ENCODE results near the gene SOHLH2. TPM values are rescaled to one million over a fixed set of nuclear protein-coding genes. Genes with fewer than 3 reads are reported as not detected.

The SOHLH2 gene
- polyA plus RNA-seq, 1 donor from 2014 or later = not detected

DNA sequence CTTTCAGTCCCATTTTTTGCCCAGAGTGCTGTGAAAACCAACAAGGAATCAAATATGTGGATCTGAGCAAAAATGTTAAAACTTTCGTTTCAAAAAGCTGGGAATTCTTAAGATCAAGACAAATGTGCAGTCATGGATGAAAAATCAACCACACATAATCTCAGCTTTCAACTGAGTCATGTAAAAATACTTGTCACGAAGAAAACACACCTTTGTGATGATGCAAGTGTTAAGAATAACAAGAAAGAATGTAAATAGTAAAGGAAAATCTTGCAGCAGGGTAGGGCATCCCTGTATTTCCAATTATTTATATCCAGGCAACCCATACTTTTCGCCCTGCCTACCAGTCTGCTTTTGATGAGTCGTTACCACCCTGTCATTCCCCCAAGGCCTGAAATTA lies 55.7 kb downstream of the SOHLH2 start:
- H3K4me1 Mint-ChIP-seq = peaks cover 0 to 2% (median 0%) of the 10 kb centered on the region in 3 donors
- H3K36me3 Mint-ChIP-seq = no peaks in the 10 kb centered on the region
- H3K27ac Mint-ChIP-seq = peak overlapping the region in 1 of 3 donors; percentile 19
- H3K27me3 Mint-ChIP-seq = peaks cover 1% of the 10 kb centered on the region
- peaks cover 4 to 17% (median 5%) of the 10 kb centered on the region in 3 donors for H3K9me3 Mint-ChIP-seq
- H3K4me3 Mint-ChIP-seq = no peak overlapping the region

DNA sequence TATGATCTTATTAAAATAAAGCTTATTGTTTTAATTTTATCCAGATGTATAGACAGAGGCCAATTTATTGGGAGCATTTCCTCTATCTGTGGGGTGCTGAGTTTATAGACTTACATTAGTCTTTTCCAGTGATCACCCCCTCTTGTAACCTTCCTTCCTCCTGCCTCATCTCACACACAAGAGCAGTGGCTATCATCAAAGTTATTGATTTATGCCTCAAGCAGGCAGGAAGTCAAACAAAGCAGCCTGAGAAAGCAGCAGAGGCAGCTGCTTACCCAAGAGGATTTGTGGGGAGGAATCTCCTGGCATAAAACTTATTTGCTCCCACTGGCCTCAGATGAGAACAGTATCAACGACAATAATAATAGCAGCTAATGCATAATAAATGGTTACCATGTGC lies 56.9 kb downstream of the SOHLH2 start:
- no peak overlapping the region for H3K27ac Mint-ChIP-seq
- no peaks in the 10 kb centered on the region for H3K36me3 Mint-ChIP-seq
- peaks cover 1% of the 10 kb centered on the region for H3K27me3 Mint-ChIP-seq
- peaks cover 4 to 17% (median 7%) of the 10 kb centered on the region in 3 donors for H3K9me3 Mint-ChIP-seq
- no peak overlapping the region for H3K4me3 Mint-ChIP-seq
- peaks cover 0 to 2% (median 0%) of the 10 kb centered on the region in 3 donors for H3K4me1 Mint-ChIP-seq

DNA sequence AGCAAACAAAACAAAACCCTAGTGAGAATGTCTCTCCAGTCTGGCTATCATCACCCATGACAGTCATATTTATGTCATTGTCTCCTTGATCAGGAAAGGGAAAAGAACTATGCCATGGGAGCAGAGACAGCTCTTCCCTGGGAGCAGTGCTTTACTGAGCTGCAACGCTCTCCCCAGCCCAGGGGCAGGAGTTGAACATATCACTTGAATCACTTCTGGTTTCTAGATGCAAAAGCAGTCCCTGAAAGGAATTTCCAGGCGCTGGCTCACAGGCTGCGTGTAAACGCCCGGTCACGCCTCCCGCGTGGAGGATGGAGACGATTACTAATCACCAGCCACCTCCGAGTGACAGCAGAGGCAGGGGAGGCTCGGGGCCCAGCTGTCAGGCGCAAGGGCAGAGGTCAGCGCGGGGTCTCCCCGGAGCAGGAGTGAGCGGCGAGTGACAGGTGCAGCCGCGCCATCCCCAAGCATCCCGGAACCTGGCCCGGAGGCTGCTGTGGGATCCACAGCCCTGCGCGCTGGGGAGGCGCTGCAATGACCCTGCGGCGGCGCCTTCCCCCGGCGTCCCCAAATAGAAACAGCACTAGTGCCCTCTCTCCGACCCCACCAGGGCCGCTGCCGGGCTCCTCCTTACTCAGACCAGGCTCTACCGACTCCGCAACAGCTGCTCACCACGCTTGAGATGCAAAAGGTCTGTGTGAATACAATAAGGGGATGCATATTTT lies 59.6 kb downstream of the SOHLH2 start:
- Mint-ChIP-seq H3K27me3 (peaks cover 1% of the 10 kb centered on the region), H3K4me3 (no peak overlapping the region), H3K4me1 (no peaks in the 10 kb centered on the region), H3K36me3 (no peaks in the 10 kb centered on the region), H3K27ac (no peak overlapping the region), H3K9me3 (peaks cover 2 to 11% (median 9%) of the 10 kb centered on the region in 3 donors)

DNA sequence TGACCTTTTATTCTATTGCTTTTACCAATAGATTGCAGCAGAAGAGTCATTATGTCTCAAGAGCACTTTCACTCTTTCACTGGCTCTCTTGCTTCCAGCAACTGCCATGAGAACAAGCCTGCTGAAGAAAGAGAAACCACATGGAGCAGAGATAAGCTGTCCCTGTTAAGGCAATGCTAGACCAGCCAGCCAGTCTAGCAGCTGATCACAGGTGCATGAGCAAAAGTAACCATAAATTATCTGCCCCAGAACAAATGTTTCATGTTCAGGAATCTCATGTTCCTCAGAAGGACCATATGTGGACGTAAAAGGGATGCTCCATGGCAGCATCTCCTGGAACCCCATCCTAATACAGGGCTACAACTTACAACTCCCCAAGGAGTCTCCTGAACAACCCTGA lies 62.8 kb downstream of the SOHLH2 start:
- H3K27me3 Mint-ChIP-seq = peaks cover 1% of the 10 kb centered on the region
- H3K27ac Mint-ChIP-seq = no peak overlapping the region
- no peak overlapping the region for H3K4me3 Mint-ChIP-seq
- peaks cover 6 to 14% (median 12%) of the 10 kb centered on the region in 3 donors for H3K9me3 Mint-ChIP-seq
- H3K36me3 Mint-ChIP-seq = no peaks in the 10 kb centered on the region
- no peaks in the 10 kb centered on the region for H3K4me1 Mint-ChIP-seq

DNA sequence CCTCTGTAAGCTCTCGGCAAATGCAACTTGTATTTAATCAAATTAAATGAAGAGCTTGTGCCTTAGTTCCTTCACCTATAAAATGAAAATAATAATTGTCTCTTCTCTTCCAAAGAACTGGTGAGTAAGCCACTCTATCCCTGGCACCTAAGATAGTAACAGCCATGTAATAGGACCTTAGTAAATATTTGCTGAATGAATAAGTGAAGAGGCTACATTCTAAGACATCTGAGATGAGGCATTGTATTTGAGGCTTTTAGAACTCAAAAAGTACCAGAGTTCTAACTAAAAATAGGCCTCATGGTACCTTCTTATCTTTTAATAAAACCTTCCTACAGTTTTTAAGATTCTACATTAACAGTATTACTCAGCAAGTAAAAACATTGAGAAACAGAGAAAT lies 65.9 kb downstream of the SOHLH2 start:
- H3K4me3 Mint-ChIP-seq = no peak overlapping the region
- peaks cover 4 to 11% (median 11%) of the 10 kb centered on the region in 3 donors for H3K9me3 Mint-ChIP-seq
- no peaks in the 10 kb centered on the region for H3K27me3 Mint-ChIP-seq
- no peak overlapping the region for H3K27ac Mint-ChIP-seq
- no peaks in the 10 kb centered on the region for H3K36me3 Mint-ChIP-seq
- H3K4me1 Mint-ChIP-seq = no peaks in the 10 kb centered on the region

DNA sequence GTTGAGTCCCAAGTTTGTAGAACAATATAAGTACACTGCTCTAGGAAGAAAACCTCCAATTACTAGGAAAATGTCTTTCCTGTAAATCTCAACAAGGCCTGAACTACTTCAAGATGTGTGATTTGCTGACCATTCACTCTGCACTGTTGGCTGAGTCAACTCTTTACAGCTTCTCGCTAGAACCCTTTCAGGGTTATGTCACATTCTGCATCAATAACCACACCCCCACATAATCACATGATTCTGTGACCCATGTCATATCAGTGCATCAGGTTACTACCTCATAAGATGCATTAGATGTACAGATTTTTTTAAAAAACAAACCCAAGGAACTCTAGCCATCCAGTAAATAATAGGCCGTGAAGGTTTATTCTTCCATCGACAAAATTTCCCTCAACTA lies 67.0 kb downstream of the SOHLH2 start:
- no peaks in the 10 kb centered on the region for H3K36me3 Mint-ChIP-seq
- no peak overlapping the region for H3K4me3 Mint-ChIP-seq
- peaks cover 3 to 11% (median 11%) of the 10 kb centered on the region in 3 donors for H3K9me3 Mint-ChIP-seq
- H3K4me1 Mint-ChIP-seq = no peaks in the 10 kb centered on the region
- no peaks in the 10 kb centered on the region for H3K27me3 Mint-ChIP-seq
- H3K27ac Mint-ChIP-seq = no peak overlapping the region

DNA sequence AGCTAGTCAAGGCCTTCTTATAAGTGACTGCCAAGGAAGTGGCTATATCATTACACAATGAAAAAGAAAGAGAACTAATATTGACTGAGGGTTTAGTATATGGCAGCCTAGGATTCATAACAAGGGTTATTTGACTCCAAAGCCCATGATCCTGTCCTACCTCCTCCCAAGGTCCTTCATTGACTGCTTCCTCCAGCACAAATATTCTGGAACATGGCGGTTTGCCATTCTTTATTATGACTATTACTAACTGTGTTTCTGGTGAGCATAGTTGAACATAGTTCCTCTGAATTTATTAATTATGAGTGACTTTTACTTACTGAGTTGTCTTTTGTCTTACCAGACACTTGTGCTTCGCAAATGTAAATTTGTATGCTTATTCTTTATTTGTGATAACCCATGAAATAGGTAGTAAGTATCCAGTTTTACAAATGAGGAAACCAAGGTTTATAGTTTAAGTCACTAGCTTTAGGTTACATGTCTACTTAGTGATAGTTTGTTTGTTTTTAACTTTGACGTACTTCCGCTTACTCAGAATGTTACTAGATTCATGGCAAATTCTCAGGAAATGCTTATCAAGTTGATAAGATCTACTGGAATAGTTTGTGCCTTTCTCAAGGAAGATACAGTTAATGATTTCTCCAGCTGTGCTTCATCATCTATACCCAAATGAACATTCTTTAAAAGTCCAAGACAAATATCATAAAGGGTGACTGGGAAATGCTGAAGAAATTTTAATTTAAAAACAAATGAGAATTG lies 67.7 kb downstream of the SOHLH2 start:
- Mint-ChIP-seq H3K9me3 (peaks cover 3 to 11% (median 9%) of the 10 kb centered on the region in 3 donors), H3K4me1 (no peaks in the 10 kb centered on the region), H3K27ac (no peak overlapping the region), H3K4me3 (no peak overlapping the region), H3K36me3 (no peaks in the 10 kb centered on the region), H3K27me3 (no peaks in the 10 kb centered on the region)

DNA sequence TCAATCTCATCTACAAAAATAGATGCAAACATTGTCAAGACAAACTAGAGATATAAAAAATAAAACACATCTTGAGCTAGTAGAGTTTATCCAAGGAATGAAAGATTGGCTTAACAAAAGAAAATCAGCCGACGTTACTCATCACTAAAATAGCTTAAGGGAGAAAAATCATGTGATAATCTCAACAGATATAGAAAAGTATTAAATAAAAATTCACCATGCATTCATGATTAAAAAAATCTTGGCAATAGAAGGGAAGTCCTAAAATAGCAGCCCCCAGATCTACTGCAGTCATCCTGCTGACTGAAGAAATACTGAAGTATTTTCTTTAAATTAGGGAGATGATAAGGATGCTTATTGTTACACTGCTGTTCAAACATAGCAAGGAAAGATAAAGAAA lies 70.6 kb downstream of the SOHLH2 start:
- Mint-ChIP-seq H3K4me1 (no peaks in the 10 kb centered on the region), H3K27me3 (no peaks in the 10 kb centered on the region), H3K27ac (no peak overlapping the region), H3K9me3 (peaks cover 7 to 13% (median 10%) of the 10 kb centered on the region in 3 donors), H3K36me3 (no peaks in the 10 kb centered on the region), H3K4me3 (no peak overlapping the region)

DNA sequence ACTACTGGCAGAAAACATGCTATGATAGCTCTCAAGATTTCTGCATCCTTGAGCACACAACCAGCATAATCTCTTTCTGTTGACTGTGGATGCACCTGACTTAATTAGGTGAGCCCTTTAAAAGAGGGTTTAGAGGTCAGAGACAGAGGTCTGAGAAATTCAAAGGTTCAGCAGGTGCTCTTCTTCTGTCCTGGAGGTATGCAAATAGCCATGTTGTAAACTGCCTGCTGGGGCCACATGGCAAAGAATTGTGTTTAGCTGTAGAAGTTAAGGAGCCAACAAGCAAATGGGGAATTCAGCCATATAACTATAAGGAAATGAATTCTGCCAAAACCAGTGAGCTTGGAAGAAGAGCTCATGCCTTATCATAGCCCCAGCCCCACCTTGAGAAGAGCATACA lies 71.6 kb downstream of the SOHLH2 start:
- Mint-ChIP-seq H3K27me3 (no peaks in the 10 kb centered on the region), H3K27ac (no peak overlapping the region), H3K4me3 (no peak overlapping the region), H3K36me3 (no peaks in the 10 kb centered on the region), H3K4me1 (no peaks in the 10 kb centered on the region), H3K9me3 (peaks cover 5 to 10% (median 6%) of the 10 kb centered on the region in 3 donors)

DNA sequence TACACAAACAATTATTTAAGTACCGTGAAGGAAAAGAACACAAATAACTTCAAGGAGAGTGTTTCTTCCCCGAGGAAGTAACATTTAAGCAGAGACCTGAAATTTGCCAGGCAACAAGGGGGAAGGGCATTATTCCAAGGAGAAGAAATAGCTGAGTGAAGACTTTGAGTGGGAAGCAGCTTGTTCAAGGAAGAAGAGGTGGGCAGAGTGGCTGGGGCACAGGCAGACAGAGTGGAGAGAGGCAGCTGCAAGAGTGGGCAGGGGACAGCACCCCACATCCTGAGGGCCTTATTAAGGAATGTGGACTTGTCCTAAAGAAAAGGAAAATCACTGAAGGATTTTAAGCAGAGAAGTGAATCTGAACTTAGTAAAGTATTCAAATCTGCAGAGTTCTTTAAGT lies 78.5 kb downstream of the SOHLH2 start:
- peaks cover 5 to 6% (median 6%) of the 10 kb centered on the region in 3 donors for H3K9me3 Mint-ChIP-seq
- no peak overlapping the region for H3K4me3 Mint-ChIP-seq
- H3K27ac Mint-ChIP-seq = no peak overlapping the region
- H3K27me3 Mint-ChIP-seq = peaks cover 11% of the 10 kb centered on the region
- H3K4me1 Mint-ChIP-seq = no peaks in the 10 kb centered on the region
- no peaks in the 10 kb centered on the region for H3K36me3 Mint-ChIP-seq

DNA sequence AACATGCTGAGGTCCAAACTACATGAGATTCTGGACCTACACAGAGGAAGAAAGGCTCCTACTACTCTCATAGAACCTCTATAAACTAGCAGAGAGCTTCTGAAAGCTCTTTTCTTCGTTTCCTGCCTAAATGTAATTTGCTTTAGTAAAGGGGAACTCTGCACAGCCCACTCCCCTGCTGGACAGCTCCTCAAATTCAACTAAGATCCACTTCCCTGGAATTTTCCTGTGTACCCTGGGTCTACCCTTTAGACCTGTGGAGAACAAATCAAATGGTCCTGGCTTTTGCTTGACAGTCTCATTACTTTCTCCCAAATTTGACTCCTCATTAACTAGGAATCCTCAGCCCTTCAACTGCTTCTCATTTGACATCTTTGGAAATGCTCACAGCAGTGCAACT lies 79.7 kb downstream of the SOHLH2 start:
- H3K27ac Mint-ChIP-seq = no peak overlapping the region
- no peak overlapping the region for H3K4me3 Mint-ChIP-seq
- H3K4me1 Mint-ChIP-seq = peaks cover 0 to 3% (median 0%) of the 10 kb centered on the region in 3 donors
- peaks cover 0 to 3% (median 2%) of the 10 kb centered on the region in 3 donors for H3K9me3 Mint-ChIP-seq
- H3K27me3 Mint-ChIP-seq = peaks cover 18% of the 10 kb centered on the region
- H3K36me3 Mint-ChIP-seq = no peaks in the 10 kb centered on the region

DNA sequence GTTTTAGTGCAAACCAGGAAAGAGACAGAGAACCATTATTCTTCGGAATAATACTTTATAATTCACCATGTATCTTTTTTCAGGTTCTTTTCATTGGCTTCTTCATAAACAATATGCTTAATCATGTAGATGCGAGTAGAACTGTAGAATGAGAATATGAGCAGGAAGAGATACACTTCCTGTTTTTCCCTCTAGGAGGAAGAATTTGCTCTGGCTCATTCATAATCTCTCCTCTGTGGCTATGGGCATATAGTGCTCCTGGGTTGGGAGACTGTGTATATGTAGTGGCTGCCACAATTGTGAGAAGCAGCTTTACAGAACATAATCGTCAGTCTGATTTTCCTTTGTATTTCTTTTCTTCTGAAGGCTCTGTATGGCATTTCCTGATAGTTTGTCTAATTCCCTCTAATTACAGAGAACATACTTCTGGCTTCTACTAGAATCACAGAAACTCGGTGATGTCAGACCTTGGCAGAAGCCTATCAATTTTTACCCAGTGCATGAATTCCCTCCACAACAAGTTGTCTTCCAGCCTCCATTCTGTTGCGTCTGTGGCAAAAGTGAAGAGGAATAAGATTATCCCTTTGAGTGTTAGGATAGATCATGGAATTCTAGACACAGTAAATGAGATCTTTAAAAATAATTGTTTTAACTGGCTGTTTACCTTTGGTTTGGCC lies 80.3 kb downstream of the SOHLH2 start:
- Mint-ChIP-seq H3K27ac (no peak overlapping the region), H3K36me3 (no peaks in the 10 kb centered on the region), H3K27me3 (peaks cover 18% of the 10 kb centered on the region), H3K4me1 (peaks cover 0 to 3% (median 0%) of the 10 kb centered on the region in 3 donors), H3K4me3 (no peak overlapping the region), H3K9me3 (peaks cover 0 to 2% (median under 1%) of the 10 kb centered on the region in 3 donors)

DNA sequence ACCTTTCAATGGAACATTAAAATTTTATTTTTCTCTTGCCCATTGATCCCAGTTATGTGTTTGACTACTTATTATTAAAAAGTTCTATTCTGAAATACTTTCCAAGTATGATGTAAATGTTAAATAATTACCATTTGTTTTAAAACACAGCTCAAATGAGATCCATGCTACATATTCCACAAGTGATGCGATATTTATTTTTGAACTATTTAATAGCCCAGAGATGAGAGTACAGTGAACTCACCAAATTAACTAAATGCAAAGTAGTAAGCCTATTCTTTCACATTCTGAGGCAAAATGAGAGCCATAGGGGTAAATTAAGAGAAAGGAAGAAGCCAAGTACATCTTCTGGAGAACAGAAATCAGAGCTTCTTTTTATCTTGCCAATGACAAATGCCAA lies 82.0 kb downstream of the SOHLH2 start:
- Mint-ChIP-seq H3K36me3 (no peaks in the 10 kb centered on the region), H3K27me3 (peaks cover 21% of the 10 kb centered on the region)

DNA sequence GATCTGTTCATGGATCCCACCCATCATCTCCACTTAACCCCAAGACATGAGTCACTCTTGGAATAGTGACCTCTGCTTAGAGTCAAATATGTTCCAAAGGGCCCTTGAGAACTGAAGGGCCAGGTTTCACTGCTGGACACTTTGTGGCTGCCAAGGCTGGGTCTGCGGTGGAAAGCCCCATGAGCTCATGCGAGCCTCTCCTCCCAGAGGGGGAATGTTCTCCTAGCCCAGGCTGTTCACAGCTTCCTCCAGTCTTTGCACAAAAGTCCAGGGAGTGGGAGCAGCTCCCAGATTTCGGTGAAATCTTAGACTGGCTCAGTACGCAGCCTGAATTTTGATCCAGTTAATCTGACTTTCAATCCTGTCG lies 82.4 kb downstream of the SOHLH2 start:
- Mint-ChIP-seq H3K27ac (no peak overlapping the region), H3K27me3 (peaks cover 23% of the 10 kb centered on the region), H3K4me1 (peaks cover 0 to 3% (median 0%) of the 10 kb centered on the region in 3 donors), H3K9me3 (peaks cover 0 to under 1% (median 0%) of the 10 kb centered on the region in 3 donors), H3K36me3 (no peaks in the 10 kb centered on the region), H3K4me3 (no peak overlapping the region)

More for the DNA sequence above, 82.0 kb downstream of the SOHLH2 start:
- Mint-ChIP-seq H3K27ac (no peak overlapping the region), H3K9me3 (no peaks in the 10 kb centered on the region), H3K4me3 (no peak overlapping the region), H3K4me1 (peaks cover 0 to 3% (median 0%) of the 10 kb centered on the region in 3 donors)

Data from IgD-negative memory B cell (primary cell).